Glomerular endothelial cell (primary cell): Measurements from ENCODE around the gene ITPKC. TPM values are rescaled to one million over a fixed set of nuclear protein-coding genes. Genes with fewer than 3 reads are reported as not detected.

Experiments used
- DNase-seq: peaks from one replicate; pipeline ENCODE4 v3.0.0-alpha.2; 2011; ENCODE audit warnings: low read depth, low spot score; ENCODE audit errors: extremely low read depth
- total RNA-seq: library from RNA; depleted of rRNA; stranded (reverse); fragments of >200 nt; gene quantifications from 2 replicates; pipeline ENCODE4 v1.2.3, GENCODE V29; 2015

Gene ITPKC
- total RNA-seq, 1 donor from 2014 or later, result 24.9 TPM

GRCh38 chr19:40739030-40739839, 22.3 kb downstream of the ITPKC start:
- no peak for DNase-seq

- no peak for DNase-seq
Measured at GRCh38 chr19:40739871-40740703, 23.2 kb downstream of the ITPKC start.

DNA sequence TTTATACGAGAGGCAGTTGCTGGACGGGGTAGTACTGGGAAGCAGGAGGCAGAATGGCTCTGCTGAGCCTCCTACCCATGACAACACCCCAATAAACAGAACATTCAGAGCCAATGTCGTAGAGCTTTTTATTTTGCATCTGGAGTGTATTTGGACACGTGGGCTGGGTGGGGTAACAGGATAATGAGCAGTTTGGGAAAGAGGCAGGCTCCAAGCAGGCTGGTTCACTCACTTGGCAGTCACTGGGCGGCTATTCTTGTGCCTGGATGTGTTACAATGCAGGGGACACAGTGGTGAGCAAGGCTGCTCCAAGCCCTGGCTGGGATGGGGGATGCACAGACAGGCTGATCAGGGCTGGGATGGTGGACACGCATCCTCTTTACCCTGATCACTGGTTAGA, 23.8 kb downstream of the ITPKC start:
- no peak for DNase-seq

- no peak for DNase-seq
Measured at GRCh38 chr19:40741527-40742390, 24.8 kb downstream of the ITPKC start.

DNA sequence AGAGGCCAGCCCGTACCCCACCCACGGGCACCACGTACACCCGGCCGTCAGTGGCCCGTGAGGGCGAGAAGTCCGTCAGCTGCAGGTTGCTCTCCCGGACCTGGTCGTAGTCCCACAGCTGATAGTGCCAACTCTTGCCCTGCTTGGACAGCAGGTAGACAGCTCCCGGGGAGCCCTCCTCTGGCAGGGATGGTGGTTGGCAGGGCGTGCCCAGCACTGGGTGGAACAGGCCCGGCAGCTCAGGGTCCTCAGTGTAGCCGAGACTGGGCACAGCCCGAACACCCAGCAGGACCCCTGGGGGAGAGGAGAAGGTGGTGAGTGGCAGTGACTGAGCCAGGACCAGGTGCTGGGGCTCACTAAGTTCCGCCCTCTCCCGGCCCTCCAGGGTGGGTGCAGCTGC, 25.6 kb downstream of the ITPKC start:
- DNase-seq, result no peak

DNA sequence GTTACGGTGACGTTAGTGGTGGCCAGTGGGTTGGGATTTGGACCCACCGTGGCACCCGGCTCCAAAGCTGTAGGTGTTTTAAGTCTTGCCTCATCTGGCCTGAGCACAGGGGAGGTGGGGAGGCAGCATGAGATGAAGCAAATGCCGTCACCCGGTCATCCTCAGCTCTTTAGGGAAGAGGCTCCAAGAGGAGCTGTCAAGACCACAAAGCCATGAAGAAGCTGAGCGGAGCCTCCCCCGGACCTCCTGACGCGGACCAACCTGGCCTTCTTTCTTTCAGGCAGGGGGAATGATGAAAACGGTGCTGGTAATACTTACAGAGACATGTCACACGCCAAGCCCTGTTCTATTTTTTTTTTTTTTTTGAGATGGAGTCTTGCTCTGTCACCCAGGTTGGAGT, 26.0 kb downstream of the ITPKC start:
- no peak for DNase-seq

GRCh38 chr19:40743926-40744325, 27.0 kb downstream of the ITPKC start:
- no peak for DNase-seq

DNA sequence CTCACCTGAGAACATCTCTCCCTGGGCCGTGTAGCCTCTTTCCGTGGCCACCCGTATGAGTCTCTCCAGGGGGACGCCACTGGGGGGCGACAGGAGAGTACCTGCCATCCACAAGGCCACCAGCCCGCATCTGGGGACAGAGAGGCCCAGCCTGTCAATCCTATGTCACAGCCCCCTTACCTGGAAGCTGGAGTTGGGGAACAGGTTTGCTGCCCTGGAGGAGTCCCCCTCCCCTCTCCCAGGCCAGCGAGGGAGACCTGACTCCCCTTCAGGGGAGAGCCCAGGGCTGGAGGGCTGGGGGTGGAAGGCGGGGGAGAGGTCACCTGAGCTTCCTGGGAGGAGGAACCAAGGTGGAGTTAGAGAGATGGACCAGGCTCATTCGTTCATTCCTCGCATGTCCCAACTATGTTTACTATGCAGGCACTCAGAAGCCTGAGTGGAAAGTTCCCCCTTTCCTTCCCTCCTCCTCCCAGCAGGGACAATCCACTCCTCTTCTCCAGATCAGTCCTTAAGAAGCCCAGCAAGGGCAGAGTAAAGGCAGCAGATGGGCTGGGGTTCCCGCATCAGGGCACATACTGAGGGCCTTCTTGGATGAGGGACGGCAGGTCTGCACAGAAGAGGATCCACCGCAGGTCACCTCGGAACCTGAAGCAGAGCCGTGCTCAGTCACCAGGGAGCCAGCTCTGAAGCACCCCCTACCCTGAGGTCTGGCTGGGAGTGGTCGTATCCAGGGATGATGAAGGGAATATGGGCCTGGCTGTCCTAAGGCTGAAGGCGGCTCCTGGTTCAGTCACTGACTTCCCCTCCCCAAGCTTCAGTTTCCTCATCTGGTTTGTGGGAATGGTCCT, 27.9 kb downstream of the ITPKC start:
- no peak for DNase-seq

DNA sequence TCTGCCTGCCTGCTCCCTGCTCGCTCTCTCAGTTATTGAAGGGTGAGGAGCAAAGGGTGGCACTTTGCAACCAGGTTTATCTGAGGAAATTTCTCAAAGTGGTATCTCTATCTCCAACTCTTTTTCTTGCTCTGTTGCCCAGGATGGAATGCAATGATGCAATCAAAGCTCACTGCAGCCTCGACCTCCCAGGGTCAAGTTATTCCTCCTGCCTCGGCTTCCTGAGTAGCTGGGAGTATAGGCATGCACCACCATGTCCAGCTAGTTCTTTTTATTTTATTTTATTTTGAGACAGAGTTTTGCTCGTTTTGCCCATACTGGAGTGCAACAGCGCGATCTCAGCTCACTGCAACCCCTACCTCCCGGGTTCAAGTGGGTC, 28.5 kb downstream of the ITPKC start:
- DNase-seq, result no peak

DNA sequence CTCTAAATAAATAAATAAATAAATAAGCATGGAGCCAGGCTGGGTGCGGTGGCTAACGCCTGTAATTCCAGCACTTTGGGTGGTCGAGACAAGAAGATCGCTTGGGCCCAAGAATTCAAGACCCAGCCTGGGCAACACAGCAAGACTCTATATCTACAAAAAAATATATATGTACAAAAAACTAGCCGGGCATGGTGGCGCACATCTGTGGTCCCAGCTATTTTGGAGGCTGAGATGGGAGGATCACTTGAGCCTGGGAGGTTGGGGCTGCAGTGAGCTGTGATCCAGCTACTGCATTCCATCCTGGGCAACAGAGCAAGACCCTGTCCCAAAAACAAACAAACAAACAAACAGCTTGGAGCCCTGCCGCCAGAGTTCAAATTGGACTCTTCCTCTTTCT, 30.6 kb downstream of the ITPKC start:
- no peak for DNase-seq

DNA sequence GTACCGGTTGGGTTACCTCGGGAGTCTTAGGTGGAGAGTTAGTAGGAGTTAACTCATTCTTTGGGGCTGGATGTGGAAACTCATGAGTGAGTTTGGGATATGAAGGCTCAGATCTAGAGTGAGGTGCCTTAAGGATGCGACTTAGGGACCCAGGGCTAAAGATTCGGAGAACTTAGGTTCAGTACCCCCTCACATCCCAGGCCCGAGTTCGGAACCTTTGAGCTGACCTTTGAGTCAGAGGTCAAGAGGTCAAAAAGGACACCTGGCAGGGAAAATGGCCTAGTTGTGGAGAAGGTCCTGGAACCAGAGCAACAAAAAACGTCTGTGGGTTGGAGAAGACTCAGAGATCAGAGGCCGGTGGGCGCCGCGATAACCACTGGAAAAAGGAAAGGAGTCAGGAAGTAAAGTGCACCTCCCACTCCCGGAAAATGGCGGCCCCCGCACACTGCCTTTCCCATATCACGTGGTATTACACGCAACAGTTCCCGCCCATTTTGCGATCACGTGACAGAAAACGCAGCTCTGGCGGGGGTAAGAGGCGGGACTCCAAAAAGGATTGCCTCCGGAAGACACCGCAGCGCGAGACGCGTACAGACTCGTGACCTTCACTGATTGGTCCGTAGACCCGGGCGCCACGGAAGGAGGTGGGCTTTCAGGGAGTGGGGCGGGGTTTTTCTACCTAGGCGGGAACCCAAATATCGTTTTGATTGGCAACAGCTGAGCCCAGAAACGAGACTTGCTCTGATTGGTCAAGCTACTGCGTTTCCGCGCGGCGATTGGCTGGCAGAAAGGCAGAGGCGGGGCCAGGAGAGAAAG, 33.4 kb downstream of the ITPKC start, which contains the start of gene ACTMAP:
Gene ACTMAP (minus strand): TSS at position 420 of the 816 bp plus-strand sequence. CDS start 674 bp downstream, outside the sequence.
- DNase-seq, result peak; percentile 98

DNA sequence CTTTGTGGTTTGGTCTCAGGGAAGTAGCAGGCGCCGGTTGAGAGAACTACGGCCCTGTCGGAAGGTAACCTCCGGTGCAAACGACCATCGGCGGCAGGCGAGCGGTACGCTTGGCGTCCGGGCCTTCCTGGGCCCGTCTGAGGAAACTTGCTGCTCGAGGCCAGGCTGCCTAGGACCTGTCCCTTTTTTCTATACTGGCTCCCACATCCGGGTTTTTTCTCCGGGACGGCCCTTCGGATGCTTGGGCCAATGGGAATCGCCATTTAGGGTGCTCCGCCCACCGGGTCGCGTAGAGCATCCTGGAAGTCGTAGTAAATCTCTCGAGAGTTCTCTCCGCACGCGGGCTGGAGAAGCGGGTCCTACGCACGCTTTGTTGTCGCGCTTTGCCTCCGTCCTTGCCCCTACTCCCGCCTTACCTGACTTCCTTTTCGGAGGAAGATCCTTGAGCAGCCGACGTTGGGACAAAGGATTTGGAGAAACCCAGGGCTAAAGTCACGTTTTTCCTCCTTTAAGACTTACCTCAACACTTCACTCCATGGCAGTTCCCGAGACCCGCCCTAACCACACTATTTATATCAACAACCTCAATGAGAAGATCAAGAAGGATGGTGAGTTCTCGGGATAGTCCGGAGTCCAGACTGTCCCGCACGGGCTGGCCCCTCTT, 34.1 kb downstream of the ITPKC start, which contains the start of gene SNRPA:
Gene SNRPA (plus strand): TSS at position 330 of the 664 bp plus-strand sequence. CDS start 206 bp downstream, at position 536.
- DNase-seq, result peak; percentile 91

DNA sequence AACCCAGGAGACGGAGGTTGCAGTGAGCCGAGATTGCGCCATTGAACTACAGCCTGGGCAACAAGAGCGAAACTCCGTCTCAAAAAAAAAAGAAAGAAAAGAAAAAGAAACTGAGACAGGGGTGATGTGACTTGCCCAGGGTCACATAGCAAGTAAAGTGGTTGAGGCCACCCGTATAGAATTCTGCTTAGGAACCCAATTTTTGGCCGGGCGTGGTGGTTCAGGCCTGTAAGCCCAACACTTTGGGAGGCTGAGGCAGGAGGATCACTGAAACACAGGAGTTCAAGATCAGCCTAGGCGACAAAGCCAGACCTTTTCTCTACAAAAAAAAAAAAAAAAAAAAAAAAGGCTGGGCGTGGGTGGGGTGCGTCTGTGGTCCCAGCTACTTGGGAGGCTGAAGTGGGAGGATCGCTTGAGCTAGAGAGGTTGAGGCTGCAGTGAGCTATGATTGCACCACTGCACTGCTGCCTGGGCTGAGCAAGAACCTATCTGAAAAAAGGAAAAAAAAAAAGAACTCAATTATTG, 35.4 kb downstream of the ITPKC start:
- DNase-seq, result no peak

DNA sequence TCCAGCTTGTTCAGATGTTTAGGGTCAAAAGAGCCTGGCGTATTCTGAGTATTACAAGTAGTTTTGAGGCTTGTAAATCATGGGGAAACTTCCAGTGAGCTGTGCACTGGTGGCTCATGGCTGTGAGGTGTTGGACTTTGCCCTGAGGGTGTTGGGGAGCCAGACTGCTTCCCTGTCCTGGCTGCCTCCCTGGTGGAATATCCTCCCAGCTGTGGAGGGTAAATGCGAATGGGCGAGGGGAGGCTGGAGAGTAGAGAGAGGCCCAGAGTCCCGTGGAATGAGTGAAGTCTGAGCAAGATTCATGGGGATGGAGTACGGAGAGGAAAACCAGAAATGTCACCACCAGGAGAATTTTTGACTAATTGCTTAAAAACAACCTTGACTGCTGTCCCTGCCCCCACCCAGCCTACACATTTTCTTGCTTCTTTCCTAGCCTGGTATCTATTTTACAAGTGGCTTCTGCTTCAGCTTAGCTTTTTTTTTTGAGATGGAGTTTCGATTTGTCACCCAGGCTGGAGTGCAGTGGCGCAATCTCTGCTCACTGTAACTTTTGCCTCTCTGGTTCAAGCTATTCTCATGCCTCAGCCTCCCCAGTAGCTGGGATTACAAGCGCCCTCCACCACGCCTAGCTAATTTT, 37.8 kb downstream of the ITPKC start:
- DNase-seq, result no peak

- no peak for DNase-seq
Measured at GRCh38 chr19:40755248-40755624, 38.3 kb downstream of the ITPKC start.

GRCh38 chr19:40755791-40756190, 38.9 kb downstream of the ITPKC start:
- DNase-seq, result no peak

DNA sequence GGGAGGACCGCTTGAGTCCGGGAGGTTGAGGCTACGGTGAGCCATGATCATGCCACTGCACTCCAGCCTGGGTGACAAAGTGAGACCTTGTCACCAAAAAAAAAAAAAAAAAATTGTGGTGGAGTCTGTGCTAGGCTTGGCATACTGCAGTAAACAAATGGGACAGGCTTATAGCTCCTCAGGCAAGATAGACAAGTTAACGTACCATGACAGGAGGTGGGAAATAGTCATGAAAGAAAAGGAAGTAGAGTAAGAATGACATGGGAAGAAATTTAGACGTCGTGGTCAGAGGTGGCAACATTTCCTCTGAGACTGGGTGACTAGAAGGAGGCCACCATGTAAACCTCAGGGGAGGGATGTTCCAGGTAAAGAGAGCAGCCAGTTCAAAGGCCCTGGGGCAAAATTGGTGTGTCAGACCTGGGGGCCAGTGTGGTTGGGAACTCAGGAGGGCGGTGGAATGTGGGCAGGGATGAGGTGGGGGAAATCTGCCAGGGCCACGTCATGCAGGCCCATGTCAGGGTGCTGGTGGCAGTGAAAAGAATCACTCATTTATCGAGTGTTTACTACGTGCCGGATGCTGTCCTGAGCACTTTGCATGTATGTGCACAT, 39.7 kb downstream of the ITPKC start:
- DNase-seq, result no peak
